GM18873 (cell line): ENCODE results near the gene TAS1R1.

Source experiments
- ATAC-seq: cut with Tn5 transposase; IDR thresholded peaks from one replicate; pipeline ENCODE4 v1.9.1; 2021; ENCODE audit warnings: mild to moderate bottlenecking, moderate library complexity, moderate number of reproducible peaks; ENCODE audit not compliant: unreplicated experiment, low FRiP score

Gene TAS1R1

GRCh38 chr1:6554907-6555778 is at the start of gene TAS1R1:
Gene TAS1R1, plus strand, starts transcription at chr1:6555307. Its CDS starts 67 bp downstream, at chr1:6555374.
- no peak for ATAC-seq

GRCh38 chr1:6505367-6506209 is 49.5 kb upstream of the TAS1R1 start:
- ATAC-seq, result no peak

DNA sequence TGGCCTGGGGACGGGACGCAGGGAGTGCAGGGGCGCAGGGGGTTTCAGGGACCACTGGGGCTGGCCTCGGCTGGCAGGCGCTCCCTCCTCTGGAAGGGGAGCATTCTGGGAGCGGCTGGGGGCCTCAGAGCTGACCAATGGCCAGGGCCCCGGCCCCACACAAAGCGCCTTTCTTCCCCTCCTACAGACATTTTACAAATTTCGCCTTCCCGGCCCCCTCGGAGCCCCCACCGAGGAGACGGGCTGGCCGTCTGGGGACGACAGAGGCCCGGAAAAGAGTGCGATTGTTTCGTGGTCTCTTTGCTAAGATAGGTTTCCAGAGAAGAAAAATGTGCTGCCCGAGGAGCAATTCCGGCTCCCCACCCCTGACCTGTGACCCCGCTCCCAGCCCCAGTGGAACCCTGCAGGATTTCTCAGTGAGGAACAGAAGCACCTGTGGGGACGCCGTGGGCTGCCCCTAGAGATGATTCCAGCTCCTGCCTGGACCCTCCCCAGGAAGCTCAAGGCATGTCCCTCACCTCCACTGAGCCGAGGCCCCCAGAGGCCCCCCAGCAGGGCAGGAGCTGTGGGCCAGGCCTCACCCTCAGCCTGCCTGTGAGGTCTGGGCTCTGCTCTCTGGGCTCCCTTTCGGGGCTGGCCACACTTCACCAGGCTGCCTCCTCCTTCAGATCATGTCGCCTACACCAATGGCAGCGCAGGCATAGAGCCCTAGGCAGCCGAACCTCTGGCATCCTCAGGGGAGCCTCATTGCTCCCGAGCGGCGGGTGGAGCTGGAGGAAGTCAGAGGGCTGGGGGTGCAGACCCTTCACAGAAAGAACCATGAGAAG is 48.7 kb upstream of the TAS1R1 start:
- no peak for ATAC-seq

- no peak for ATAC-seq
These were observed 48.1 kb upstream of the TAS1R1 start for GRCh38 chr1:6507037-6507428.

GRCh38 chr1:6507461-6507911 is 47.6 kb upstream of the TAS1R1 start:
- no peak for ATAC-seq

DNA sequence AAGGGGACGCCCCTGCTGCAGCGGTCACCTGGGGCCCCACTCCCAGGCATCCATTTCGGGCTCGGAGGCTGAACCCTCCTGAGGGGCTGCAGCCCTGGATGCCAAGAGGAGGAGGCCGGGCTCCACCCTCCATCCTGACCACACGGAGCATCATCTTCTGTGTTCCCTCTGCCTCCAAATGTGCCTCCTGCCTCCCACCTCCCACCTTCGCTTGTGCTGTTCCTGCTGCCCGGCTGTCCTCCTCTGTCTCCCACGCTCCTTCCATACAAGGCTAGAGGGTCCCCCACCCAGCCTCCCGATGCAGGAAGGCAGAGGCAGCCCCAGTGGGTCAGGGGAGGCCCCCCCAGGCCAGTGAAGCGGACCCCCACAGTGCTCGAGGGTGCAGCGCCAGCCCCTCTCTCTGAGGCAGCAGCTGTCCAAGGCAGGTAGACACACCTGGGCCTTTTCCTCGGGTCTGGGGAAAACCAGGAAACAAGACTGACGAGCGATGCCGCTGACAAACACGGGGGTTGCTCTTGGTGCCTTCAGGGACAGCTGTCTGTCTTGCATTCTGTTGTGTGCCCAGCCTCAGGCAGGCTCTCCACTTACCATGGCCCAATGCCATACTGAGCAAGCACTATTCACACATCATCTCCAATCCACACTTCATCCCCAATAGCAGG is 46.8 kb upstream of the TAS1R1 start:
- no peak for ATAC-seq

DNA sequence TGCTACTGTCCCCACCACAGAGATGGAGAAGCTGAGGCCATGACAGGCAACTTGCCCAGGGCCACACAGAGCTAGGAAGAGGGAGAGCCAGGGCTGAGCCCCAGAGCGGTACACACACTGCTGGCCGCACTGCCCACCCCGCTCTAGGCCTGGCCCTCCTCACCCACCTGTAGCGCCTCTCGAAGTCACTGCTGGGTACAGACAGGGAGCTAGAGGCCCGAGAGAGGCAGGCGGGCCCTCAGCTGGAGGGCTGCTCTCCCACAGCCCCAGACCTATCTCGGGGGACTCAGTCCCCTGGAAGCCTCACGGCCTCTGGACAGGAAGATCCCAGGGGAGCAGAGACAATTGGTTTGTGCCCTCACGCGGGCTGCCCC is 46.3 kb upstream of the TAS1R1 start:
- no peak for ATAC-seq

- ATAC-seq, result no peak
These were observed 45.7 kb upstream of the TAS1R1 start for GRCh38 chr1:6509220-6509918.

GRCh38 chr1:6509919-6510291 is 45.2 kb upstream of the TAS1R1 start:
- ATAC-seq, result no peak

DNA sequence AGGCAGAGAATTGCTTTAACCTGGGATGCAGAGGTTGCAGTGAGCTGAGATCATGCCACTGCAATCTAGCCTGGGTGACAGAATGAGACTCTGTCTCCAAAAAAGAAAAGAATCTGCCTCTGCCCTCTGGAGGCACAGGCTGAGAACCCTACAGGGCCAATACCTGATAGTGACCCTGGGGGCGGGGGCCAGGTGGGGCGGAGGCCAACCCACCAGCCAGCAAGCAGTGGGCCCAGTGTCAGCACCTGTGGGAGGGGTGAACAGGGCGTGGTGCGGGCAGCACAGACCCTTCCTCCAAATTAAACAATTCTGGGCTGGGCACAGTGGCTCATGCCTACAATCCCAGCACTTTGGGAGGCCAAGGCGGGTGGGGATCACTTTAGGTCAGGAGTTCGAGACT is 44.6 kb upstream of the TAS1R1 start:
- ATAC-seq, result no peak

- no peak for ATAC-seq
These were observed 44.1 kb upstream of the TAS1R1 start for GRCh38 chr1:6511056-6511455.

DNA sequence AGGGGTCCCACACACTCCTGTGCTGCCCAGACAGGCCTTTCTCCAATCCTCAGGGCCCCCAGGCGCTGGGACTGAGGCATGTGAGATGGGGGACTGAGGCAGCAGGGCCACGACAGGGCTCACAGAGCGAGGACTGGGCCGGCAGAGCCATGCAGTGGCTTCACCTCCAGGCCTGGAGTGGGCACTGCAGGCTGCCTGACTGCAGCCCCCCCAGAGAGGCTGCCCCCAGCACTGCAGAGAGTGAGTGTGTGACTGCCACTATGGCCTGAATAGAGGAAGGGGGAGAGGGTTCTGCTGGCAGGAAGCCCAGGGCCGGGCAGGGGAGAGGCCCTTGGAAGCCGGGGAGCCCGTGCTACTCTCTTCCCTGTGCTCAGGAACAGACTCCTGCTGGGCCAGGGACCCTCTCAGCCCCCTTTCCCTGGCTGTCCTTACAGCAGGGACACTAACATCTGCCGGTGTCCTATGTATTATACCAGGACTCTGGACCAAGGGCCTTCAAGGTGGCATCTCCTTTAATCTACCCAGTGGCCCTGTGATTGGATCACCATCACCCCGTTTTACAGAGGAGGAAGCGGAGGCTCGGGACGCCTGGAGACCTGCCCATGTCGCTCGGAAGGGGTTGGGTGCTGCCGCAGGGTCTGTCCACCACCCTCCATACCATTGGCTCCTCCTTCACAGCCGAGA is 43.4 kb upstream of the TAS1R1 start:
- ATAC-seq, result no peak

- no peak for ATAC-seq
These were observed 42.7 kb upstream of the TAS1R1 start for GRCh38 chr1:6512245-6512907.

DNA sequence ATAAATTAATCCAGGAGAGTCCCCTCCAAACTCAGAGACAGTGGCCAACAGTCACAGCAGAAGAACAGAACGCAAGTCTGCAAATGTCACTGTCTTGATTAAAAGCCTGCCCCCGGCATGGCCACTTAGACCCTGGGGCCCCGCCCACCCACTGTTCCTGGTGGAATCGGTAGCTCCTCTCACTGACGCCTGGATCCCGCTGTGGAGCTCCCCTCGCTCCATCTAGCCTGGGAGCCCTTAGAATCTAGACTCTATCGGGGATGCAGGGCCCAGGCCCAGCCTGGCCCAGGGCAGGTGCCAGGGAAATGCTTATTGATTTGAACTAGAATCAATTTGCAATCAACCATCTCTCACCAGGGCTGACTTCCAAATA is 42.2 kb upstream of the TAS1R1 start:
- no peak for ATAC-seq

DNA sequence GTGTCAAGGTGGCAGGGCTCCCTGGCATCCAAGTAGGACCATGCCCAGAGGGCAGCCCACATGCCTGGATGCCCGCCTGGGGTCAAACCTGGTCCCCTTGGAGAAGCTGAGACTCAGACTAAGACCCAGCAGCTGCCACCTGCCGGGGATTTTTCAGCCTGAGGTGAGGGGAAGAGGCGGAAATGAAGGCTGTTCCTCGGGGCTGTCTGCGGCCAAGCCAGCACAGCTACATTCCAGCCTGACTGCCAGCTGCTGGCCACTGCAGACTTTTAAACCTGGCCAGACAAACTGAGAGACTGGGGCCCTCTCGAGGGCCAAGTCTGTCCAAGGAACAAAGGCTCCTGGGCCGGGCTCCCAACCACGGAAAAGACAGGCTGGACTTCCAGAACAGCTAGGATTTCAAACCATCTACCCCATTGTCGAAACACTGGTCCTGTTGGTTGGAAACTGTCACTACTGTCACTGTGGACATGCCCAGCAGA is 41.7 kb upstream of the TAS1R1 start:
- ATAC-seq, result no peak

GRCh38 chr1:6515771-6516170 is 39.3 kb upstream of the TAS1R1 start:
- no peak for ATAC-seq

- no peak for ATAC-seq
These were observed 37.7 kb upstream of the TAS1R1 start for GRCh38 chr1:6517435-6517851.

GRCh38 chr1:6519491-6519934 is 35.6 kb upstream of the TAS1R1 start:
- no peak for ATAC-seq
